Measurements from ENCODE around the gene RHOG.

Gene RHOG

DNA sequence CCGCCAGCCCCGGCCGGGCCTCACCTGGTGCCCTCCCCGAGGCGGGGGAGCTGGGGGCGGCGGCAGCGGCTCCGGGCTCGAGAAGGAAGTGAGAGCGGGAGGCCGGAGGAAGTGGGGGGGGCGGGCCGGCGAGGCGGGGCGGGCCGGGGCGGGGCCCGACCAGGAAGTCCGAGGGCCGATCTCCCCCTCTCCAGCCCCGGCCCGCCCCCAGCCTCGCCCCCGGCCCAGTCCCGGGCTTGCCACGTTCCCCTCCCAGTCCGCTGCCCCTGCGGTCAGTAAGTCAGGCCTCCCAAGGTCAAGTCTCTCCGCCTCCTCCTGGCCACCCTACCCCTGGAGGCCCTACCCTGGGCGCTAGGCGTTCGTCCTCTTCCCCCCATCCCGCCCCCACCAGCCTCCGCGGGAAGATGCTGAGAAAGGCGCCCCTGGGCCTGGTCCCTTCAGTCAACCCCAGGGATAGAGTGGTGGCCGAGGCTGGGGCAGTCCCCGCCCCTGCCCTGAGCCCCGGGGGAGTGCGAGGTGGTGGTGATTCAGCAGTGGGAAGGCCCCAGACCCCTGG, at the start of gene RHOG:
Gene RHOG (minus strand): TSS at position 90 of the 556 bp plus-strand sequence. CDS start 12,821 bp downstream, outside the sequence.
- Mint-ChIP-seq H3K4me1 (peaks cover 39% of the 10 kb centered on the region), H3K9me3 (no peaks in the 10 kb centered on the region), H3K4me3 (peak within 1 kb of the TSS; percentile 82), H3K27ac (peak within 1 kb of the TSS; percentile 93), H3K36me3 (peaks cover 42% of the 10 kb centered on the region)
- ATAC-seq (peak; percentile 91), DNase-seq (ENCODE audit: low spot score in 2 of 2) (no peak)

- DNase-seq (ENCODE audit: low spot score in 2 of 2) (no peak), ATAC-seq (no peak)
- Mint-ChIP-seq H3K4me3 (no peak overlapping the region), H3K9me3 (no peaks in the 10 kb centered on the region), H3K27ac (no peak overlapping the region), H3K36me3 (no peaks in the 10 kb centered on the region), H3K4me1 (peaks cover 49% of the 10 kb centered on the region)
These were observed 49.3 kb upstream of the RHOG start for GRCh38 chr11:3890014-3890413.

DNA sequence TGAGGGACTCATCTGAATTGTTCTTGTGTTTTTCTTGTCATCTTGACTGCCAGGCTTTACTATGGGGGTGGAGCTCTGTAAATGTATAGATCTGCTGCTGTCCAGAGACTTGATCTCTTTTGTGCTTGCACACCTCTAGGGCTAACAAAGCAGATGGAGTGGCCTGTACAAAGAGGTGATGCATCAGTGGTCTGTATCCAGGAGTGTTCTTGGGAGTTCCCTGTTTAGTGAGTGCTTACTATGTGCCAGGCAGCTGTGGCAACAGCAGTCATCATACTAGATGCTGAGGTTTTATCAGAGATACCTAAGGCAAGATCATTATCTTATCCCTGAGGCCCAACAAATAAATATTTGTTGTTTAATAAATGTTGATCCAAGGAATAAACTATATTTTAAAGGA, 48.1 kb upstream of the RHOG start:
- Mint-ChIP-seq H3K4me3 (no peak overlapping the region), H3K9me3 (no peaks in the 10 kb centered on the region), H3K36me3 (no peaks in the 10 kb centered on the region), H3K4me1 (peaks cover 49% of the 10 kb centered on the region), H3K27ac (no peak overlapping the region)
- ATAC-seq (peak; percentile 56), DNase-seq (ENCODE audit: low spot score in 2 of 2) (no peak)

- ATAC-seq (no peak), DNase-seq (ENCODE audit: low spot score in 2 of 2) (no peak)
- Mint-ChIP-seq H3K9me3 (no peaks in the 10 kb centered on the region), H3K4me3 (no peak overlapping the region), H3K36me3 (no peaks in the 10 kb centered on the region), H3K27ac (peak overlapping the region; percentile 35), H3K4me1 (peaks cover 55% of the 10 kb centered on the region)
These were observed 46.2 kb upstream of the RHOG start for GRCh38 chr11:3886985-3887384.

DNA sequence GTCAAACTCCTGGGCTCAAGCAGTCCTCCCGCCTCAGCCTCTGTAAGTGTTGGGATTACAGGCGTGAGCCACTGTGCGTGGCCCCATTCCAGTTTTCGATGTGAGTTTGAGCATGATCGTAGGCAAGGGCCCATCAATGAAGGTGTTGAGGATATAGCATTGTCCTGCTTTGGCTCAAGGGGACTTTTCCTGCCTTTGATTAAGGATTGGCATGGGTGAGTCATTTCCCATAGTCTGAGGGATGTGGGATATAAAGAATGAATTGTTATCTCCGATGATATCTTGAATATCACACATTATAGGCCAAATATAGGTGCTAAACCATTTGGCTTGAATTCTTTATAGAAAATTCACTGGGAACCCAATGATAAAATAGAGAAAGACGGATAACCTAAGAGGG, 45.1 kb upstream of the RHOG start:
- Mint-ChIP-seq H3K27ac (no peak overlapping the region), H3K4me1 (peaks cover 58% of the 10 kb centered on the region), H3K9me3 (no peaks in the 10 kb centered on the region), H3K4me3 (no peak overlapping the region), H3K36me3 (no peaks in the 10 kb centered on the region)
- DNase-seq (ENCODE audit: low spot score in 2 of 2) (no peak), ATAC-seq (no peak)

DNA sequence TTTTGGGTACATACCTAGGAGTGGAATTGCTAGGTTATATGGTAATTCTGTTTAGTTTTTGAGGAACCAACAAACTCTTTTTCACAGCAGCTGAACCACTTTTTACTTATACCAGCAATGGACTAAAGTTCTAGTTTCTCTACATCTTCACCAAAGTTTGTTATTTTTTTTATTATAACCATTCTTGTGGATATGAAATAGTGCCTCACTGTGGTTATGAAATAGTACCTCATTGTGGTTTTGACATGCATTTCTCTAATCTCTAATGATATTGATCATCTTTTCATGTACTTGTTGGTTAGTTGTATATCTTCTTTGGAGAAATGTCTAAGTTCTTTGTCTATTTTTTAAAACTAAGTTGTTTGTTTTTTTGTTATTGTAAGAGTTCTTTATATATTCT, 41.9 kb upstream of the RHOG start:
- peak; percentile 42 for ATAC-seq
- Mint-ChIP-seq H3K4me3 (no peak overlapping the region), H3K9me3 (no peaks in the 10 kb centered on the region), H3K4me1 (peaks cover 67% of the 10 kb centered on the region), H3K36me3 (no peaks in the 10 kb centered on the region), H3K27ac (no peak overlapping the region)
- DNase-seq (ENCODE audit: low spot score in 2 of 2), result no peak

DNA sequence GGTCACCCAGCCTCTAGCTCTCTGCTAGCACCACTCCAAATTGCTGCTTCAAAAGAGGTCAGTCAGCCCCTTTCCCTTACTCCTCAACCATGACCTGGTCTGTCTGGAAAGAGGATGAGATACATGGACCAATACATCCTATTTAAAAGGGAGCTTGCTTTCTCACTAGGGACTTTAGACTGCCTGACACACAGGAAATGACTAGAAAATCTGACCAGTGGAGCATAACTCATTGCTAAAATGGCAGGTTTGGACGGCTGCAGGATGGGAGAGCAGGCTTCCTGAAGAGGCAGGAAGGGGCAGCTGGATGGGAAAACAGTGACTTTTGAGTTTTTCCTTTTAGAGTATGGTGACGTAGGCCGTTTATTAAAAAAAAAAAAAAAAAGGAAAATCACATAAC, 40.0 kb upstream of the RHOG start:
- DNase-seq (ENCODE audit: low spot score in 2 of 2), result no peak

GRCh38 chr11:3879967-3880542, 39.3 kb upstream of the RHOG start:
- DNase-seq (ENCODE audit: low spot score in 2 of 2) (no peak), ATAC-seq (no peak)
- Mint-ChIP-seq H3K9me3 (no peaks in the 10 kb centered on the region), H3K27ac (peak overlapping the region; percentile 73), H3K36me3 (no peaks in the 10 kb centered on the region), H3K4me1 (peaks cover 67% of the 10 kb centered on the region), H3K4me3 (peak overlapping the region; percentile 19)

More for the DNA sequence above, 40.0 kb upstream of the RHOG start:
- peak; percentile 49 for ATAC-seq
- Mint-ChIP-seq H3K4me3 (peak overlapping the region; percentile 12), H3K36me3 (no peaks in the 10 kb centered on the region), H3K27ac (peak overlapping the region; percentile 73), H3K9me3 (no peaks in the 10 kb centered on the region), H3K4me1 (peaks cover 66% of the 10 kb centered on the region)

- ATAC-seq (peak; percentile 78), DNase-seq (ENCODE audit: low spot score in 2 of 2) (no peak)
- Mint-ChIP-seq H3K36me3 (no peaks in the 10 kb centered on the region), H3K4me1 (peaks cover 73% of the 10 kb centered on the region), H3K4me3 (peak overlapping the region; percentile 19), H3K9me3 (no peaks in the 10 kb centered on the region), H3K27ac (peak overlapping the region; percentile 73)
These were observed 38.6 kb upstream of the RHOG start for GRCh38 chr11:3879216-3879966.

- no peak overlapping the region for H3K4me3 Mint-ChIP-seq
- H3K36me3 Mint-ChIP-seq, result no peaks in the 10 kb centered on the region
- ATAC-seq, result no peak
- peak overlapping the region; percentile 20 for H3K27ac Mint-ChIP-seq
- DNase-seq (ENCODE audit: low spot score in 2 of 2), result no peak
- peaks cover 62% of the 10 kb centered on the region for H3K4me1 Mint-ChIP-seq
- H3K9me3 Mint-ChIP-seq, result no peaks in the 10 kb centered on the region
These were observed 37.5 kb upstream of the RHOG start for GRCh38 chr11:3878258-3878584.

DNA sequence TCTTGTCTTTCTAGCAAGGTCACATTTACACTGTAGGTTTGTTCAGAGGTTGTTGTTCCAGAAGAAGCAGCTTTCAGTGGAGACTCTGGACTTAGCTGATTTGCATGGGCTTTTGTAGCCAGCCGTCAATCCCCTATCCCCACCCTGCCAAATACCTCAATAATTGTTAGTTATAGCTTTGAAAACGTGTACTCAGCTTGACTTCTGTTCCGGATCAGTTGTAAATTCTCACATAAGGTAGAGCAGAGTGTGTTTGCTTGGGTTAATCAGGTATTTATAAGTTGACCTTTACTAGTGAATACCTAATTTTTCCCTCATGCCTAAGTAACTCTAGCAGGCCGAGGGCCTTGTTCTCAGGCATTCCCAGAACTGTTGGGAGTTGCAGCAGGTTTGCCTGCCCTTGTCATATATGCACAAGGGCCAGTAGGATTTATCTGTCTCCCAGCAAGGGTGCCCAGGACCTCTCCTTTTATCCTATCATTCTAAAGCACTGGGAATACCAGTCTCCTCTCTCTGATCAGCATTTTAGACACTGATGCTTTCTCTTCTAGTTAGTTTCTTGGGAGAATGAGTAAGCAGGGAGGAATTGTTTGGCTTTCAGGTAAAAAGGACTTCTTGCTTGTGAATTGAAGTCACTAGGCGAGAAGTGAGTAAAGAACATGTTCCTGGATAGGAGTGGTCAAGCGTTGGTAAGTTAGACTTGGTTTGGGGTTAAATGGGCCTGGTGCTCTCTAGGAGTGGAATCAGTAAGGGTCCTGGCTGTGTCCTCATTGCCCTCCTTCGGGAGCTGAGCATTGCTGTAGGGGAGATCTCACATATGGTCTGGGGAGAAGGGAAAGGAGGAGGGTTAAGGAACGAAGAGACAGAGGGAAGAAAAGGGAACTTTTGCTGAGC, 36.9 kb upstream of the RHOG start:
- H3K9me3 Mint-ChIP-seq, result no peaks in the 10 kb centered on the region
- no peak overlapping the region for H3K4me3 Mint-ChIP-seq
- peaks cover 4% of the 10 kb centered on the region for H3K36me3 Mint-ChIP-seq
- H3K4me1 Mint-ChIP-seq, result peaks cover 57% of the 10 kb centered on the region
- peak overlapping the region; percentile 20 for H3K27ac Mint-ChIP-seq
- ATAC-seq, result no peak
- DNase-seq (ENCODE audit: low spot score in 2 of 2), result no peak

DNA sequence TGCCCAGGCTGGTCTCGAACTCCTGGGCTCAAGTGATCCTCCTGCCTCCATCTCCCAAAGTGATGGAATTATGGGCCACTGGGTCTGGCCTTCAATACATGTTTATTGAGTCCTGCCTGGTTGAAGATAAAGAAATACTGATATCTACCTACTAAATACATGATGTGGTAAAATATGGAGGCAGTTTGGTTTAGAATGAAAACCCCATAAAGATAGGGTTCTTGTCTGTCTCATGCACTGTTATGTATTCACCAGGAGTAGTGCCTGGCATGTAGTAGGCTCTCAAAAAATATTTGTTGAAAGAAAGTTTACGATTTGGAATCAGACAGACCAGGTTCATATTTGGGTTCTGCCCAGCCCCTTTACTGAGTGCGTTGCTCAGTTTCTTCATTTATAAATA, 35.9 kb upstream of the RHOG start:
- H3K9me3 Mint-ChIP-seq, result no peaks in the 10 kb centered on the region

GRCh38 chr11:3873712-3874349, 33.1 kb upstream of the RHOG start:
- peaks cover 12% of the 10 kb centered on the region for H3K36me3 Mint-ChIP-seq
- H3K9me3 Mint-ChIP-seq, result no peaks in the 10 kb centered on the region
- H3K4me3 Mint-ChIP-seq, result no peak overlapping the region
- ATAC-seq (no peak), DNase-seq (ENCODE audit: low spot score in 2 of 2) (no peak)
- H3K27ac Mint-ChIP-seq, result no peak overlapping the region
- peaks cover 60% of the 10 kb centered on the region for H3K4me1 Mint-ChIP-seq

More for the DNA sequence above, 35.9 kb upstream of the RHOG start:
- Mint-ChIP-seq H3K36me3 (peaks cover 6% of the 10 kb centered on the region), H3K4me1 (peaks cover 62% of the 10 kb centered on the region), H3K4me3 (no peak overlapping the region), H3K27ac (peak overlapping the region; percentile 20)
- ATAC-seq (no peak), DNase-seq (ENCODE audit: low spot score in 2 of 2) (no peak)

DNA sequence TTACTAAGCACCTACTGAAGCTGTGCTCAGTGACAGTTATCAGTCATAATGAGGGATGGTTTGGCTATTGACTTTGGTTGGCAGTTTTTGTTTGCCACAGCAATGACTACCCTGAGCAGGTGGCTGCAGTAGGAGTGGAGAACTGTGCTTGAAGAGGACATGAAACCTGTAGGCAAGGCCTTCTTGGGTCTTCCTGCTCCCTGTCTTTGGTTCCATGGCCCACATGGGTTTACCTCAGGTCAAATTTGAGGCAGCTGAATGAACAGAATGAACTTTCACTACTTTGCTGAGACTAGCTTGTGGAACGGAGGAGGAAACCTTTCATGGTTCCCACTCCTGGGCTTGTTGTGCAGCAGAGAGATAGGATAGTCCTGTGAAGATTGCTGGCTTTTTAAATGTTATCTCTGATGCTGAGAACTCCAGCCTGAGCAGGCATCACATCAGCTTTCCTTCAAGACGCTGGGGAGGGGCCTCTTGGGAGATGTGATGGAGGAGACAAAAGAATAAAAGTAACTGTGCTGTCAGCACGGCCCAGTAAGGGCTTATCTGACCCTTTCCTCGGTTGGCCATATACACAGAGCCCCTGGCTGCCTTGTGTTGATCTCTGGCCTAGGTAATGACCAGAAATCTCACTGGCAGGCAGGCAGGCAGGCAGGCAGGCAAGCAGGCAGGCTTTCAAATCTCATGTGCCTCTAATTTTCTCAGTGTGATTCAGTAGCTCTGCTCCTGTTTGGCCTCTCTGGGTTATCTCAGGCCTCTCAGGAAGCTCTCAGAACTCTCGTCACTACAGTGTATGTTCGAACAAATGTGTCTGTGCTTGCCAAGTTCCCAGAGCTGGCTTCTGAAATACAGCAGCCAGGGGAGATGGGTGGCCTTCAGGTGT, 26.7 kb upstream of the RHOG start:
- Mint-ChIP-seq H3K4me1 (peaks cover 71% of the 10 kb centered on the region), H3K27ac (peak overlapping the region; percentile 33), H3K9me3 (no peaks in the 10 kb centered on the region), H3K36me3 (peaks cover 7% of the 10 kb centered on the region), H3K4me3 (peak overlapping the region; percentile 33)
- peak; percentile 82 for ATAC-seq
- DNase-seq (ENCODE audit: low spot score in 2 of 2), result no peak

All from stimulated activated effector memory CD8-positive, alpha-beta T cell treated with anti-CD3 and anti-CD28 coated beads, Interleukin-12 subunit alpha, Interleukin-12 subunit beta, amount 100 ng/mL, for 72 hours (primary cell).